ENCODE measurements around the gene C12orf76. TPM values are rescaled to one million over a fixed set of nuclear protein-coding genes. Genes with fewer than 3 reads are reported as not detected.

The C12orf76 gene
- polyA plus RNA-seq, 3 donors = 9.3 to 19.4 (median 10.6) TPM

DNA sequence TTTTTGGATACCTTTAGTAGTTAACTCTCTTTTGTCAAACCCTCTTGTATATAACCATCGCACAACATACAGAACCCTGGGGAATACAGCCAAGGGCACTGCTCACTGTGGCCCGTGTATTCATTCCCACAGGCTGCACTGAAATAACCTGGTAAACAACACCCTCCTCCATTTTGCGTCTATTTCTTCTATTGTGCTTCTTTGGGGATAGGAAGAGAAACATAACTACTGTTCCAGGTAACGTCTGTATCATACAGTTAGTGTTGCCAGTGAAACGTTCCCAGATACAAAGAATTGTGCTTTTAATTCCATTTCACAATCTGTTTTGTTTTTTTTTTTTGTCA, 9.6 kb downstream of the C12orf76 start:
- H3K9me3 Mint-ChIP-seq = no peaks in the 10 kb centered on the region
- DNase-seq = no peak
- peaks cover 55% of the 10 kb centered on the region for H4K20me1 ChIP-seq (ENCODE audit: insufficient read depth, low read length)
- H3K36me3 Mint-ChIP-seq = peaks cover 64 to 74% of the 10 kb centered on the region in 2 donors
- peak overlapping the region in 1 of 2 donors; percentile 75 for H3K27ac ChIP-seq (ENCODE audit: low read depth in 1 of 2, low read length in 2 of 2)
- no peaks in the 10 kb centered on the region for H3K9me3 ChIP-seq (replicated peaks in 1 of 2; ENCODE audit: control insufficient read depth in 1 of 2, insufficient read depth in 1 of 2, low read length in 2 of 2)
- H3K4me2 ChIP-seq (replicated peaks; ENCODE audit: extremely low read depth, low read length, poor library complexity, severe bottlenecking) = no peak overlapping the region
- H3K4me3 Mint-ChIP-seq = no peak overlapping the region
- no peak overlapping the region for H2AFZ ChIP-seq (ENCODE audit: insufficient read depth, low read depth, low read length, poor library complexity, severe bottlenecking)
- no peaks in the 10 kb centered on the region for H3K27me3 Mint-ChIP-seq (ENCODE audit: low read depth in 3 of 3)
- H3K79me2 ChIP-seq (ENCODE audit: insufficient read depth, low read length) = peaks cover 25% of the 10 kb centered on the region
- H3K36me3 ChIP-seq (replicated peaks in 1 of 2; ENCODE audit: control insufficient read depth in 1 of 2, insufficient read depth in 2 of 2, low read length in 2 of 2) = peaks cover 59 to 78% of the 10 kb centered on the region in 2 donors
- 89% methylated on average over 1 of the region's 5 CpGs for WGBS (ENCODE audit: insufficient coverage)
- H3K4me1 ChIP-seq (ENCODE audit: control insufficient read depth in 1 of 2, insufficient read depth in 2 of 2, low read length in 2 of 2) = peaks cover 15 to 18% of the 10 kb centered on the region in 2 donors
- peaks cover 23% of the 10 kb centered on the region for H3K4me1 Mint-ChIP-seq
- no peak overlapping the region for H3K4me3 ChIP-seq (replicated peaks in 1 of 3; ENCODE audit: low read depth in 2 of 3, low read length in 3 of 3)
- H3K27ac Mint-ChIP-seq = peak overlapping the region in 2 of 7 donors; percentile 45 to 79
- TF ChIP-seq, protein P1, sequence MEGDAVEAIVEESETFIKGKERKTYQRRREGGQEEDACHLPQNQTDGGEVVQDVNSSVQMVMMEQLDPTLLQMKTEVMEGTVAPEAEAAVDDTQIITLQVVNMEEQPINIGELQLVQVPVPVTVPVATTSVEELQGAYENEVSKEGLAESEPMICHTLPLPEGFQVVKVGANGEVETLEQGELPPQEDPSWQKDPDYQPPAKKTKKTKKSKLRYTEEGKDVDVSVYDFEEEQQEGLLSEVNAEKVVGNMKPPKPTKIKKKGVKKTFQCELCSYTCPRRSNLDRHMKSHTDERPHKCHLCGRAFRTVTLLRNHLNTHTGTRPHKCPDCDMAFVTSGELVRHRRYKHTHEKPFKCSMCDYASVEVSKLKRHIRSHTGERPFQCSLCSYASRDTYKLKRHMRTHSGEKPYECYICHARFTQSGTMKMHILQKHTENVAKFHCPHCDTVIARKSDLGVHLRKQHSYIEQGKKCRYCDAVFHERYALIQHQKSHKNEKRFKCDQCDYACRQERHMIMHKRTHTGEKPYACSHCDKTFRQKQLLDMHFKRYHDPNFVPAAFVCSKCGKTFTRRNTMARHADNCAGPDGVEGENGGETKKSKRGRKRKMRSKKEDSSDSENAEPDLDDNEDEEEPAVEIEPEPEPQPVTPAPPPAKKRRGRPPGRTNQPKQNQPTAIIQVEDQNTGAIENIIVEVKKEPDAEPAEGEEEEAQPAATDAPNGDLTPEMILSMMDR (IDR thresholded peaks at IDR 0.05) = no peak
- intact Hi-C loops (cut with micrococcal nuclease) = no loop called here
- no peak overlapping the region for H3K9ac ChIP-seq (ENCODE audit: insufficient read depth, low read length, poor library complexity, severe bottlenecking)
- no peaks in the 10 kb centered on the region for H3K27me3 ChIP-seq (ENCODE audit: control insufficient read depth in 2 of 2, insufficient read depth in 2 of 2, low read length in 2 of 2)

DNA sequence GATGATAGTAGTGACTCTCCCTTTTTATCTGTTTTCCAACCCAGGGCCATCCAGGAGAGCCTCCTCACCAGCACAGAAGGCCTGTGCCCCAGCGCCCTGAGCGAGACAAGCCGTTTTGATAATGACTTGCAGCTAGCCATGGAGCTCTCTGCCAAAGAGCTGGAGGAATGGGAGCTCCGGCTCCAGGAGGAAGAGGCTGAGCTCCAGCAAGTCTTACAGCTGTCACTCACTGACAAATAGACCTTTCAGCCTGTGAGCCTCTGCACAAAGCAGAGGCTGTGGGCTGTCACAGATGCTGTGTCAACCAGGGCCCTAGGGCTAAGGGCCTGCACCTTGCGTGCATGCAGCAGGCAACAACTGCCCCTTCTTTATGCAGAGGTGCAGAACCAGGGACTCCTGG, 11.0 kb downstream of the C12orf76 start:
- Histone ChIP-seq H3K79me2 (ENCODE audit: insufficient read depth, low read length) (peaks cover 21% of the 10 kb centered on the region), H3K9ac (ENCODE audit: insufficient read depth, low read length, poor library complexity, severe bottlenecking) (no peak overlapping the region), H4K20me1 (ENCODE audit: insufficient read depth, low read length) (peaks cover 41% of the 10 kb centered on the region), H2AFZ (ENCODE audit: insufficient read depth, low read depth, low read length, poor library complexity, severe bottlenecking) (no peak overlapping the region), H3K27me3 (ENCODE audit: control insufficient read depth in 2 of 2, insufficient read depth in 2 of 2, low read length in 2 of 2) (no peaks in the 10 kb centered on the region), H3K4me1 (ENCODE audit: control insufficient read depth in 1 of 2, insufficient read depth in 2 of 2, low read length in 2 of 2) (peaks cover 10 to 18% of the 10 kb centered on the region in 2 donors), H3K27ac (ENCODE audit: low read depth in 1 of 2, low read length in 2 of 2) (peak overlapping the region in 1 of 2 donors; percentile 30), H3K36me3 (replicated peaks in 1 of 2; ENCODE audit: control insufficient read depth in 1 of 2, insufficient read depth in 2 of 2, low read length in 2 of 2) (peaks cover 68 to 88% of the 10 kb centered on the region in 2 donors), H3K4me2 (replicated peaks; ENCODE audit: extremely low read depth, low read length, poor library complexity, severe bottlenecking) (no peak overlapping the region), H3K9me3 (replicated peaks in 1 of 2; ENCODE audit: control insufficient read depth in 1 of 2, insufficient read depth in 1 of 2, low read length in 2 of 2) (no peaks in the 10 kb centered on the region), H3K4me3 (replicated peaks in 1 of 3; ENCODE audit: low read depth in 2 of 3, low read length in 3 of 3) (no peak overlapping the region)
- WGBS (ENCODE audit: insufficient coverage) = 96% methylated on average over 5 of the region's 5 CpGs
- H3K4me1 Mint-ChIP-seq = peaks cover 18% of the 10 kb centered on the region
- H3K27me3 Mint-ChIP-seq (ENCODE audit: low read depth in 3 of 3) = no peaks in the 10 kb centered on the region
- intact Hi-C loops (cut with micrococcal nuclease) = no loop called here
- H3K9me3 Mint-ChIP-seq = no peaks in the 10 kb centered on the region
- TF ChIP-seq, protein P1 (IDR thresholded peaks at IDR 0.05) = no peak
- no peak overlapping the region for H3K27ac Mint-ChIP-seq
- H3K4me3 Mint-ChIP-seq = no peak overlapping the region
- peaks cover 70 to 85% of the 10 kb centered on the region in 2 donors for H3K36me3 Mint-ChIP-seq
- no peak for DNase-seq

All from CD14-positive monocyte (primary cell).